ENCODE data around the gene ZNF837. TPM values are rescaled to one million over a fixed set of nuclear protein-coding genes. Genes with fewer than 3 reads are reported as not detected.

ZNF837 gene
- total RNA-seq, 1 experiment from 2014 or later, result 1.6 TPM

DNA sequence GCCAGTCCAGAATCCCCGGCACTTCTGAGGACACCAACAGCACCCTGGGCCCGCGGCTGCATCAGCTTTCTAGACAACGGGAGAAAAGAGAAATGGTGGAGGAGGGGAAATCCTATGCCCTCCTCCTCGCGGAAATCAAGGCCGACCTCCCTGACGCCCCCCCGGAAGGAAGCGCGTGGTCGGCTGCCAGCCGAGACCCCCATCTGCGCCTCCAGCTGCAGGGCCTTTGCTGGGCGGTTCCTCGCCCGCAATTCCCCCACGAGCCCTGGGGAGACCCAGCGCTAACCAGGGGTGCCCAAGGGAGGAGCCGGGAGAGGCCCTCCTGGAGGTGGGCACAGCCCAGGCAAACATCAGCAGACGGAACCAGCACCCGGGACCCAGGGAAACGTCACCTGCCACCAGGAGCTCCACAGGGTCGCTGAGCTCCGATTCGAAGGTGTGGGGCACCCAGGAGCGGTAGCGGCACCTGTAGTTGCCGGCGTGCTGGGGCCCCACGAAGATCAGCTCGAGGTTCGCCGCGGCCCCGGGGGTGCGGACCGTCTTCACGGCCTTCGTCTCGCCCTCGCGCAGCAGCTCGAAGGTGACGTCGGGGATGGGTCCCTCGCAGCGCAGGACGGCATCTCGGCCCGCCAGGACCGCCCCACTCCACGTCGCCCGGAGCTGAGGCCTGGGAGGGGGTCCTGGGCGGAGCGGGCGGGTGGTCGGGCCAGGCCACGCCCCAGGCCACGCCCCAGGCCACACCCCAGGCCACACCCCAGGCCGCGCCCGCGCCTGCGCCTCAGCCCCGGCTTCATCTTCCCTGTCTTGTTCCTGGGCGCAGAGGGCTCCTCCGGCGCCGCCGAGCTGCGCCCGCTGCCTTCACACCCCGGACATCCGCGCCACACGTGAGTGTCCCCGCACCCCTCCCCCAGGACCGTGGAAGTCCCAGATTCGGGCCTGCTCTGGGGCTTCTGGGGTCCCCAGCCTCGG is 33.6 kb downstream of the ZNF837 start:
- H3K4me1 ChIP-seq (ENCODE audit: control insufficient read depth, insufficient read depth, low read length), result peaks cover 8% of the 10 kb centered on the region; the same call in 1 of the 2 replicates
- H3K4me3 ChIP-seq (ENCODE audit: low read depth in 2 of 2, low read length in 2 of 2), result peak overlapping the region; percentile 63 to 97
- CTCF ChIA-PET, result interaction anchor here (0.6 to 0.9 kb wide), 4 partner anchors 151 to 491 kb away, joined by 3 to 9 read pairs (median 5); partner anchors contain the start of gene ZBTB45
- no peak for DNase-seq (ENCODE audit: low read depth, low spot score)
- peak; percentile 98 for ATAC-seq
- POLR2A ChIA-PET, result interaction anchor here (0.5 to 2.0 kb wide), 3 partner anchors 15 to 187 kb away, joined by 3 to 16 read pairs (median 5); partner anchors contain the start of gene ZNF497
- TSS peak; percentile 94 for BruUV-seq (replicated peaks)
- intact Hi-C loops (cut with micrococcal nuclease; ENCODE audit: unreplicated experiment) (no loop called here), in situ Hi-C loops (cut with HindIII; ENCODE audit: low pct_unique_long_range_greater_than_20kb, low sequenced_read_pairs) (no loop called here)
- no peaks in the 10 kb centered on the region for H3K9me3 ChIP-seq (ENCODE audit: control insufficient read depth, insufficient read depth, low read depth, low read length)
- TF ChIP-seq SIN3A (IDR thresholded peaks at IDR 0.05; ENCODE audit: borderline replicate concordance, insufficient read depth, low read depth, low read length), result peak; percentile 63; the same call in 1 of the 2 replicates
- TF ChIP-seq, protein P1, sequence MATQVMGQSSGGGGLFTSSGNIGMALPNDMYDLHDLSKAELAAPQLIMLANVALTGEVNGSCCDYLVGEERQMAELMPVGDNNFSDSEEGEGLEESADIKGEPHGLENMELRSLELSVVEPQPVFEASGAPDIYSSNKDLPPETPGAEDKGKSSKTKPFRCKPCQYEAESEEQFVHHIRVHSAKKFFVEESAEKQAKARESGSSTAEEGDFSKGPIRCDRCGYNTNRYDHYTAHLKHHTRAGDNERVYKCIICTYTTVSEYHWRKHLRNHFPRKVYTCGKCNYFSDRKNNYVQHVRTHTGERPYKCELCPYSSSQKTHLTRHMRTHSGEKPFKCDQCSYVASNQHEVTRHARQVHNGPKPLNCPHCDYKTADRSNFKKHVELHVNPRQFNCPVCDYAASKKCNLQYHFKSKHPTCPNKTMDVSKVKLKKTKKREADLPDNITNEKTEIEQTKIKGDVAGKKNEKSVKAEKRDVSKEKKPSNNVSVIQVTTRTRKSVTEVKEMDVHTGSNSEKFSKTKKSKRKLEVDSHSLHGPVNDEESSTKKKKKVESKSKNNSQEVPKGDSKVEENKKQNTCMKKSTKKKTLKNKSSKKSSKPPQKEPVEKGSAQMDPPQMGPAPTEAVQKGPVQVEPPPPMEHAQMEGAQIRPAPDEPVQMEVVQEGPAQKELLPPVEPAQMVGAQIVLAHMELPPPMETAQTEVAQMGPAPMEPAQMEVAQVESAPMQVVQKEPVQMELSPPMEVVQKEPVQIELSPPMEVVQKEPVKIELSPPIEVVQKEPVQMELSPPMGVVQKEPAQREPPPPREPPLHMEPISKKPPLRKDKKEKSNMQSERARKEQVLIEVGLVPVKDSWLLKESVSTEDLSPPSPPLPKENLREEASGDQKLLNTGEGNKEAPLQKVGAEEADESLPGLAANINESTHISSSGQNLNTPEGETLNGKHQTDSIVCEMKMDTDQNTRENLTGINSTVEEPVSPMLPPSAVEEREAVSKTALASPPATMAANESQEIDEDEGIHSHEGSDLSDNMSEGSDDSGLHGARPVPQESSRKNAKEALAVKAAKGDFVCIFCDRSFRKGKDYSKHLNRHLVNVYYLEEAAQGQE (IDR thresholded peaks at IDR 0.05; ENCODE audit: insufficient read depth in 1 of 2, low read depth in 2 of 2, low read length in 1 of 2), result no peak
- TF ChIP-seq TCF7L2 (IDR thresholded peaks at IDR 0.05; ENCODE audit: low read depth, low read length), result no peak
- H3K27ac ChIP-seq (ENCODE audit: low read length), result peak overlapping the region; percentile 72
- H3K36me3 ChIP-seq (ENCODE audit: control insufficient read depth, insufficient read depth, low read length), result no peaks in the 10 kb centered on the region
- no peaks in the 10 kb centered on the region for H3K27me3 ChIP-seq (ENCODE audit: control insufficient read depth, insufficient read depth, low read length)

DNA sequence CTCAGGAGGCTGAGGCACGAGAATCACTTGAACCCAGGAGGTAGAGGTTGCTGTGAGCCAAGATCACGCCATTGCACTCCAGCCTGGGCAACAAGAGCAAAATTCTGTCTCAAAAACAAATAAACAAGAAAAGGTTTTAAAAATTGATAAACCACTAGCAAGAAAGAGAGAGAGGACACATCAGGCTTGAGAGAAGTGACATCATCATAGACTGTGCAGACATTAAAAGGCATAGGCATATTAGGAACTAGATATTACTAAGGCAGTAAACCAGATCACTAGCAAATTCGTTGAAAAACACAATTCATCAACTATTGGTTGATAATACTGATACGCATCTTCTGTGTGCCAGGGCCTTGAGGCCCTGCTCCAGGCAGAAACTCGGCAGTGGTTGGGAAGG is 35.3 kb downstream of the ZNF837 start:
- TF ChIP-seq POLR2AphosphoS5 (IDR thresholded peaks at IDR 0.05; ENCODE audit: low read depth, low read length), result no peak
- TF ChIP-seq SIN3A (IDR thresholded peaks at IDR 0.05; ENCODE audit: borderline replicate concordance, insufficient read depth, low read depth, low read length), result no peak
- no peak for TF ChIP-seq TCF7L2 (IDR thresholded peaks at IDR 0.05; ENCODE audit: low read depth, low read length)
- TF ChIP-seq, protein P1 (IDR thresholded peaks at IDR 0.05; ENCODE audit: insufficient read depth in 1 of 2, low read depth in 2 of 2, low read length in 1 of 2), result no peak
- TF ChIP-seq, protein P2, sequence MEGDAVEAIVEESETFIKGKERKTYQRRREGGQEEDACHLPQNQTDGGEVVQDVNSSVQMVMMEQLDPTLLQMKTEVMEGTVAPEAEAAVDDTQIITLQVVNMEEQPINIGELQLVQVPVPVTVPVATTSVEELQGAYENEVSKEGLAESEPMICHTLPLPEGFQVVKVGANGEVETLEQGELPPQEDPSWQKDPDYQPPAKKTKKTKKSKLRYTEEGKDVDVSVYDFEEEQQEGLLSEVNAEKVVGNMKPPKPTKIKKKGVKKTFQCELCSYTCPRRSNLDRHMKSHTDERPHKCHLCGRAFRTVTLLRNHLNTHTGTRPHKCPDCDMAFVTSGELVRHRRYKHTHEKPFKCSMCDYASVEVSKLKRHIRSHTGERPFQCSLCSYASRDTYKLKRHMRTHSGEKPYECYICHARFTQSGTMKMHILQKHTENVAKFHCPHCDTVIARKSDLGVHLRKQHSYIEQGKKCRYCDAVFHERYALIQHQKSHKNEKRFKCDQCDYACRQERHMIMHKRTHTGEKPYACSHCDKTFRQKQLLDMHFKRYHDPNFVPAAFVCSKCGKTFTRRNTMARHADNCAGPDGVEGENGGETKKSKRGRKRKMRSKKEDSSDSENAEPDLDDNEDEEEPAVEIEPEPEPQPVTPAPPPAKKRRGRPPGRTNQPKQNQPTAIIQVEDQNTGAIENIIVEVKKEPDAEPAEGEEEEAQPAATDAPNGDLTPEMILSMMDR (IDR thresholded peaks at IDR 0.05), result no peak

More for the DNA sequence above, 35.3 kb downstream of the ZNF837 start:
- Histone ChIP-seq H3K27me3 (ENCODE audit: control insufficient read depth, insufficient read depth, low read length) (no peaks in the 10 kb centered on the region), H3K4me3 (ENCODE audit: low read depth in 2 of 2, low read length in 2 of 2) (no peak overlapping the region), H3K36me3 (ENCODE audit: control insufficient read depth, insufficient read depth, low read length) (no peaks in the 10 kb centered on the region), H3K9me3 (ENCODE audit: control insufficient read depth, insufficient read depth, low read depth, low read length) (no peaks in the 10 kb centered on the region), H3K4me1 (ENCODE audit: control insufficient read depth, insufficient read depth, low read length) (peaks cover 8% of the 10 kb centered on the region; the same call in 1 of the 2 replicates), H3K27ac (ENCODE audit: low read length) (no peak overlapping the region)
- intact Hi-C loops (cut with micrococcal nuclease; ENCODE audit: unreplicated experiment) (no loop called here), in situ Hi-C loops (cut with HindIII; ENCODE audit: low pct_unique_long_range_greater_than_20kb, low sequenced_read_pairs) (no loop called here)
- no peak for DNase-seq (ENCODE audit: low read depth, low spot score)
- ChIA-PET POLR2A (no interaction called here), CTCF (no interaction called here)
- no TSS peak for BruUV-seq (replicated peaks)
- ATAC-seq, result no peak
